OCI-M2 (cell line): ENCODE data around the gene RRM1.
"Not testable (repeated sequence)": the region's sequence is repeated elsewhere in the genome, so short reads cannot be mapped to it uniquely, and the experiment has no call there.

ENCODE experiments used
- DNase-seq: peaks from one replicate; lab custom pipeline; 2025; ENCODE audit not compliant: unreplicated experiment; lab: John Stamatoyannopoulos, UW

RRM1 gene

GRCh38 chr11:4094348-4095291, at the start of gene RRM1:
TSS of gene RRM1 (plus strand) at chr11:4094799. CDS start at chr11:4095013, 214 bp downstream.
- peak; percentile 56 for DNase-seq

DNA sequence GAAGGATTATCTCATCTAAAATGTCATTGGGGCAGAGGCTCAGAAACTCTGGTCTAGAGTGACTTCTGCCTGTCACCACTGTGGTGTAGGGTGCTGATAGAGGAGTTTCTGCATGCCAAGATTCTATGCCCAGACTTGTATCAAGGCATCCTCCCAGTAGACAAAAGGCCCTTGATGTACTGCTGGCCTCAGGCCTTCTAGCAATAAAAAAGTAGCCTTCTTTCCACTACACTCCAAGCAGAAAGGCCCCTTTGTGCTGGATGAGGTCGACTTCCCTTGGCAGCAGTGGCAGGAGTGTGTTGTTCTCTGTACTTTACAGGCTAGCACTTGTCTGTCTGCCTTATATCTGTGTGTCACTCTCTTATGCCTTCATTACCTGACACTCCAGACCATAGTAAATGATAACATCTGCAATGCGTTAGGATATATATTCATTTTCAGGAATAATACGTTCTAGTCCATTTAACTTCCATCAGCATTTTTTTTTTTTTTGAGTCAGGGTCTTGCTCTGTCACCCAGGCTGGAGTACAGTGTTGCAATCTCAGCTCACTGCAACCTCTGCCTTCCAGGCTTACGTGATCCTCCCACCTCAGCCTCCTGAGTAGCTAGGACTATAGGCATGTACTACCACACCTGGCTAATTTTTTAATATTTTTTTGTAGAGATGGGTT, 49.5 kb upstream of the RRM1 start:
- DNase-seq, result no peak

DNA sequence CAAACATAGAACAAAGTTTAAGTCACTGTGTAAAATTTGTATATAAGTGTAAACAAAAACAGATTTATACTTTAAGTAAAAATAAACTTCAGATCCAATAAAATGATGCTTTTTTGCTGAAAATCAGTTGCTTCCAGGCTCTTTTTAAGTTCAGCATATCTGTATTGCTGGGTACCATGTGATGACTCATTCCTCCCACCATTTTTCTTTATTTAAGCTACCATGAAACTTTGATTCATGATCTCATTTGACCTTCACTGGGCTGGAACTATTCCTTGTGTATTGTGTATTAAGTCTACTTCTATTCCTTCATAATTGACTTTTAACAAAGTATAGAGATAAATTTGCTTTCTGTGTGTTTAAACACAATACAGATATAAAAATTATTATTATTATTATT, 46.3 kb upstream of the RRM1 start:
- no peak for DNase-seq

- DNase-seq, result no peak
Measured at GRCh38 chr11:4049006-4049405, 45.6 kb upstream of the RRM1 start.

DNA sequence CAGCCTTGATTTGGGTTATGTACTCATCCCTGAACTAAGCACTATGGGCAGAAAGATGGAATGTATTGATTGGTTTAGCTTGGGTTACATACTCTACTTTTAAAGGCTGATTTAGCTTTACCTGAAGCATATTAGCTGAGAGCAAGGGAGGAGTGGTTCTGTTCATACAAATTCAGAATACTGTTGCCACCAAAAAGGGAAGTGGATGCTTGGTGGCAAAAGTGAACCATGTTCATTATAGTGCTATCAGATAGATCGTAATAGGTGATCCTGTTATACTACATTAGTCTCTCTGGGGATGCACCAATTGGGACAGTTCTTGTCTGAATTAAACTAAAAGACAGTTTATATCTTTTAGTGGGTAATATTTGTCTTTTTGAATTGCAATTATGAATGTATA, 44.5 kb upstream of the RRM1 start:
- DNase-seq, result no peak

DNA sequence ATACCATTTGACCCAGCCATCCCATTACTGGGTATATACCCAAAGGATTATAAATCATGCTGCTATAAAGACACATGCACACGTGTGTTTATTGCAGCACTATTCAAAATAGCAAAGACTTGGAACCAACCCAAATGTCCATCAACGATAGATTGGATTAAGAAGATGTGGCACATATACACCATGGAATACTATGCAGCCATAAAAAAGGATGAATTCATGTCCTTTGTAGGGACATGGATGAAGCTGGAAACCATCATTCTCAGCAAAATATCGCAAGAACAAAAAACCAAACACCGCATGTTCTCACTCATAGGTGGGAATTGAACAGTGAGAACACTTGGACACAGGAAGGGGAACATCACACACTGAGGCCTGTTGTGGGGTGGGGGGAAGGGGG, 41.4 kb upstream of the RRM1 start:
- DNase-seq, result not testable (repeated sequence)

GRCh38 chr11:4054643-4055042, 40.0 kb upstream of the RRM1 start:
- no peak for DNase-seq

- no peak for DNase-seq
Measured at GRCh38 chr11:4059424-4059823, 35.2 kb upstream of the RRM1 start.

DNA sequence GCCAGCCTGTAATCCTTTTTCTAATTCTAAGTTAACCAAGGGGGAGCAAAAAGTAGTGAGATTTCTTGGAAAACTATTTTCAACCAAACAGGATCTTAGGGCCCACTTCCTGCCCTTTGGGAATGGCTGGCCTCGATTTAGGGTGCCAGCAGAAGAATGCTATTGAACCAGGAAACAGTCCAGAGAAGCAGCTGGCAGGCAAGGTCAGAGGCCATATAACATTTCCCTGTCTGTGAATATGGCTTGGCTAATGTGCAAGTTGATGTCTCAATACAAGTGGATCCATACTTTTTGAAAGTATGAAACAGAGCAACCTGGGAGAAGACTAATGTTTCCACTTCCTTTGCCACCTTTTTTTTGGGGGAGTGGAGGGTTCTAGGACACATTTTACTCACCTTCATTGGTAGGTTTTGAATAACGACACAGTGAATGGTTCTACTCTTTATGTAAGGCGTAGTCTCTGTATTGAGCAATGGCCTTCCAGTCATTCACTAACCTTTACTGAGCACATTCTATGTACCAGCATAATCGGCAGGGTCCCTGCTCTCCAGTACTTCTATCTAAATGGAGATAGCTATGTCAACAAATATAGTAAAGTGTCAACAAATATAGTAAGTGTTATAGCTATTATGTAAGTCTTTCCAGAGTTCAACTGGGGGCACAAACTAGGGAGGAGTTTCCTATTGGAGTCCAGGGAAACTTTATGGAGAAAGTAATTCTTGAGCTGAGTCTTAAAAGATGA, 34.2 kb upstream of the RRM1 start:
- no peak for DNase-seq

DNA sequence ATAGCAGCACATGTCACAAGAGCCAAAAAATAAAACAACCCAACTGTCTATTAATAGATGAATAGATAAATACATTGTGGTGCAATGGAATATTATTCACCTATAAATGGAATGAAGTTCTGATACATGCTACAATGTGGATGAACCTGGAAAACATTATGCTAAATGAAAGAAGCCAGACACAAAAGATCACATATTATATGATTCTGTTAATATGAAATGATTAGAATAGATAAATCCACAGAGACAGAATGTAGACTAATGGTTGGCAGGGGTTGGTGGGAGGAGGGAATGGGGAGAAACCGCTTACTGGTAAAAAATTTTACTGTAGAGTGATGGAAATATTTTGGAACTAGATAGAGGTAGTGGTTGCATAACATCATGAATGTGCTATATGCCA, 32.9 kb upstream of the RRM1 start:
- DNase-seq, result no peak

DNA sequence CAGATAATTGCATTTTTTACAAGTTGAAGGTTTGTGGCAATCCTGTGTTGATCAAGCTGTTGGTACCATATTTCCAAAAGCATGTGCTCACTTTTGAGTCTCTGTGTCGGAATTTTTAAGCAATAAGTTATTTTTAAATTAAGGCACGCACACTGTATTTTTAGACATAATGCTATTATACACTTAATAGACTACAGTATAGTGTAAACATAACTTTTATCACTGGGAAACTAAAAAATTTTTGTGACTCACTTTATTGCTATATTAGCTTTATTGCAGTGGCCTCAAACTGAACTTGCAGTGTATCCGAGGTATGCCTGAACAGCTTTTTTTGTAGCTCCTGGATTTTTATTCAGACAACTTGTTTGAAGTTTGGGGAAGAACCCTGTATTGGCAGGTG, 31.3 kb upstream of the RRM1 start:
- DNase-seq, result no peak

GRCh38 chr11:4064278-4064955, 30.2 kb upstream of the RRM1 start:
- no peak for DNase-seq

DNA sequence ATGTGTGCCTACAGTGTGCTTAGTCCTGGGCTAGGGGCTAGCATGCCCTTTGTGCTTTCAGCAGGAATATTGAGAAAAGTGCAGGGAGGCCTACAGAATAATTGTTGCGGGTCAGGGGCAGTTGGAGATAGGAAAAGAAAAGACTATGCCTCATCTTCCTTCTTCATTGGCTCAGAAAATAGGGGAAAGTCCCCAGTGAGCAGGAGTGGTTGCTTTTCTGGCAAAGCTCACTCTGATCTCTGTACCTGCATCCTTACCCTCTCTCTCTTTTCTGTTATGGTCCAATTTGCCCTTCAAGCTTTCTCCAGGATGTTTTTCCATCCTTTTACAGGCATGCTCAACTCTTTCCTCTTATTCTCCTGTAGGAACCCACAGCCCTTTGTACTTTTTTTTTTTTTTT, 29.5 kb upstream of the RRM1 start:
- no peak for DNase-seq

DNA sequence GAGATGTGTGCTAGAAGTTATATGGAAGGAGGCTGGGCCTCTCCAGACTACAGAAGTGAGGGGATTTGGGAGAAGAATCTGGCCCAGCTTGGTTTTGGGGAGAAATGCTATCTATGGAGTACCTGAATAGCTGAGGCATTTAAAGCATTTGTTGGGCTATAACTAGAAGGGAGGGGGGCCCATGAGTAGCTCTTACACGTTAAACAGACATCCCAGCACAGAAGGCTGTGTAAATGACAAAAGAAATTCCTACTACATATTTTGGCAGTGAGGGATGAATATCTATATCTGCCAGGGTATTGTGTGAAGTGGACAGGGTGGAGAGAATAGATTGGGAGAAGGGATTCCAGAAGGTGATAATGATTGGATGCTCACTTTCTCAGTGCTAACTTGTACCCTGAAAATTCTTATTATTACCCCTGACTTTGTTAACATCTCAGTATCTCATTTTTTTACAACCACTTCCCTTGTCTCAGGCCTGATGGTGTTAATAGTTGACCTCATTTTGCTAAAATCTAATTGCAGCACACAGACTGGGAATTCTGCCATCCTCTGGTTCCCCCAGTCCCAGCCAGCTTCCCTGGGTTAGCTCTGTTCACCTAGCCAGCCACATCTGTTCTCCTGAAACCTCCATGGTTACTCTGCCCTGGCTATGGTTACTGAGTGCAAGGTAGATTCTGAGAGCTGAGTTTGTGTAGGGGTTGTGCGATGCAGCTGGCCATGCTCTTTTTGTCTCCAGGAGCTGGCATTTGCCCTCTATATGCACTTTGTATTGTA, 28.8 kb upstream of the RRM1 start:
- no peak for DNase-seq

DNA sequence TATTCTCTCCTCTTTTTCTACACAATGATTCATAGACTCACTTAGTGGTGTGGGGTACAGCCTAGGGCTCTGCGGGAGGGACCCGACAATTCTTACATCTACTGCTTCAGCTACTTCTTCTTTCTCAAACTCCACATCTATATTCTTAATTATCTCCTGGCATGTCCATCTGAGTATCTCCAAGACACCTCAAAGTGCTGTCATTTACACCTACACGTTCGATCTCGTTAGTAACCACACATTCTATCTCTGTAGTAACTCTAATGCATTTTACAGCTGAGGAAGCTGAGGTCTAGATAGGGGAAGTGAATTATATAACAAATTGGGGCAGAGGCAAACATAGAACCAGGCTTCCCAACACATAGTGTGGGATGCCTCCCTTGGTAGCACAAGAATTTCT, 27.7 kb upstream of the RRM1 start:
- DNase-seq, result no peak

GRCh38 chr11:4068962-4069361, 25.6 kb upstream of the RRM1 start:
- DNase-seq, result no peak

DNA sequence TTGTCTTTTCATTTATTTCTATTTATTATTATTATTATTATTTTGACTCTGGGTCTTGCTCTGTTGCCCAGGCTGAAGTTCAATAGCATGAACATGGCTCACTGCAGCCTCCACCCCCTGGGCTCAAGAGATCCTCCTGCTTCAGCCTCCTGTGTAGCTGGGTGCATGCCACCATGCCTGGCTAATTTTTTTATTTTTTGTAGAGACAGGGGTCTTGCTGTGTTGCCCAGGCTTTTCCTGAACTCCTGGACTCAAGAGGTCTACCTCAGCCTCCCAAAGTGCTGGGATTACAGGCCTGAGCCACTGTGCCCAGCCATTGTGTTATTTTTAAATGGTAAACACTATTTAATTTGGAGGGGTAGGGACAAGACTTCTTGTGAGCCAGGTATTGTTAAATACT, 23.3 kb upstream of the RRM1 start:
- no peak for DNase-seq

- no peak for DNase-seq
Measured at GRCh38 chr11:4071914-4072313, 22.7 kb upstream of the RRM1 start.

DNA sequence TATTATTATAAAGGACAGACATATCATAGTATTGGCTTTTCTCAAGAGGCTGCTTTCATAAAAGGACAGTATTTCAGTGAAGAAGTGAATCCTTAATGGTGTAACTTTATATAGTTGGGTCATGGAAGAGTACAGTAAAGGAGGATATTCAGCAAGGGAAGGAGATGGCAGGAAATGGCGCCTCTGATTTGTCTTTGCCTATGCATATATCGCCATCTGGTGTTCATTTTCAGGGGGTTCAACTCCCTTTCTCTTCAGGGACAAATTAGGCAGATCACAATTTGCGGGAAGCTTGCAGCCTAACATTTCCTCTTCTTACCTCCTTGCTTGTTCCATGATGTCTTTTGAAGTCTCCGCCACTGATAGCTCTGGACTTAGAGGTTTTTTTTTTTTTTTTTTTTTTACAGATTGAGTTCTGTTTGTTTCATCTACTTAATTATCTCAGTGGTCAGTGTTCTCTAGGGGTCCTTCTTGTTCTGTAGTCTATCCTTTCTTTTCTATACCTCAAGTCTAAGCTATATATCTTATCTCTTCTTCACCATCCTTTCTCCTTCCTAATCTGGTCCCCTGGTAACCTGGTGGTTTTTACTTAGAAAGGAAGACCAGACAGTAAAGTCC, 21.8 kb upstream of the RRM1 start:
- DNase-seq, result no peak

GRCh38 chr11:4074266-4074665, 20.3 kb upstream of the RRM1 start:
- no peak for DNase-seq
